ENCODE measurements around the gene ZNF682.
"Not testable (repeated sequence)": the region's sequence is repeated elsewhere in the genome, so short reads cannot be mapped to it uniquely, and the experiment has no call there.

- TF ChIP-seq, protein P1, sequence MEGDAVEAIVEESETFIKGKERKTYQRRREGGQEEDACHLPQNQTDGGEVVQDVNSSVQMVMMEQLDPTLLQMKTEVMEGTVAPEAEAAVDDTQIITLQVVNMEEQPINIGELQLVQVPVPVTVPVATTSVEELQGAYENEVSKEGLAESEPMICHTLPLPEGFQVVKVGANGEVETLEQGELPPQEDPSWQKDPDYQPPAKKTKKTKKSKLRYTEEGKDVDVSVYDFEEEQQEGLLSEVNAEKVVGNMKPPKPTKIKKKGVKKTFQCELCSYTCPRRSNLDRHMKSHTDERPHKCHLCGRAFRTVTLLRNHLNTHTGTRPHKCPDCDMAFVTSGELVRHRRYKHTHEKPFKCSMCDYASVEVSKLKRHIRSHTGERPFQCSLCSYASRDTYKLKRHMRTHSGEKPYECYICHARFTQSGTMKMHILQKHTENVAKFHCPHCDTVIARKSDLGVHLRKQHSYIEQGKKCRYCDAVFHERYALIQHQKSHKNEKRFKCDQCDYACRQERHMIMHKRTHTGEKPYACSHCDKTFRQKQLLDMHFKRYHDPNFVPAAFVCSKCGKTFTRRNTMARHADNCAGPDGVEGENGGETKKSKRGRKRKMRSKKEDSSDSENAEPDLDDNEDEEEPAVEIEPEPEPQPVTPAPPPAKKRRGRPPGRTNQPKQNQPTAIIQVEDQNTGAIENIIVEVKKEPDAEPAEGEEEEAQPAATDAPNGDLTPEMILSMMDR (IDR thresholded peaks at IDR 0.05; ENCODE audit: insufficient read depth, low read length), result not testable (repeated sequence)
- TF ChIP-seq REST (IDR thresholded peaks at IDR 0.05; ENCODE audit: insufficient replicate concordance, low read depth); POLR2AphosphoS5 (IDR thresholded peaks at IDR 0.05; ENCODE audit: low read depth); GABPA (IDR thresholded peaks at IDR 0.05; ENCODE audit: low read depth): not testable (repeated sequence)
Observed at GRCh38 chr19:19957766-19958165, 81.5 kb downstream of the ZNF682 start.

All from HL-60 (cell line).